B cell (primary cell): ENCODE data around the gene WNK2. TPM values are rescaled to one million over a fixed set of nuclear protein-coding genes. Genes with fewer than 3 reads are reported as not detected.

Experiments
- ATAC-seq: fragments of 200-7000 bp; cut with Tn5 transposase; one replicate; pipeline ENCODE4 v1.10.0; 2021; ENCODE audit warnings: low read depth, mild to moderate bottlenecking, moderate number of reproducible peaks, moderate library complexity
- CTCF ChIA-PET: fragments of 350-600 bp; sonication (Branson Sonifier 250); formaldehyde crosslinking; loops from one replicate; lab custom pipeline; 2021; ENCODE audit warnings: antibody characterized with exemption, inconsistent platforms; lab: Charles Lee
- POLR2A ChIA-PET: fragments of 350-600 bp; sonication (Branson Sonifier 250); formaldehyde crosslinking; loops from one replicate; lab custom pipeline; 2021; ENCODE audit warnings: antibody characterized with exemption; lab: Charles Lee
- DNase-seq: peaks from one replicate; pipeline ENCODE4 v3.0.0; 2013
- H2AFZ ChIP-seq: 2 replicates; pipeline ENCODE4 v1.6.1; 2012; ENCODE audit warnings: mild to moderate bottlenecking, low read depth, low read length; ENCODE audit not compliant: insufficient read depth, poor library complexity, severe bottlenecking
- H3K27ac ChIP-seq, 2 donors: 1 replicate in 1 of 2; 2 replicates in 1 of 2; pipeline ENCODE4 v1.5.1; 2012 to 2013; ENCODE audit warnings: low read length in 2 of 2, mild to moderate bottlenecking in 2 of 2, moderate library complexity in 1 of 2
- H3K27me3 ChIP-seq, 4 experiments: fragments of 200-600 bp in 1 of 4; sonication (generic) in 1 of 4; replicated peaks in 1 of 4; 1 replicate in 2 of 4; 2 replicates in 2 of 4; pipeline versions ENCODE4 v1.6.1 to v1.7.0; 2013 to 2016; ENCODE audit warnings: low read length in 3 of 4, mild to moderate bottlenecking in 2 of 4, mixed read lengths in 1 of 4, moderate library complexity in 1 of 4; ENCODE audit not compliant: insufficient read depth in 4 of 4, control insufficient read depth in 3 of 4; ENCODE audit errors: control extremely low read depth in 1 of 4
- H3K36me3 ChIP-seq, 2 experiments: replicated peaks in 1 of 2; 1 replicate in 1 of 2; 2 replicates in 1 of 2; pipeline versions ENCODE4 v1.6.1 to v1.7.1; 2013; ENCODE audit warnings: low read length in 1 of 2; ENCODE audit not compliant: insufficient read depth in 2 of 2, control insufficient read depth in 1 of 2; ENCODE audit errors: control extremely low read depth in 1 of 2, extremely low read depth in 1 of 2
- H3K4me1 ChIP-seq, 2 donors: fragments of 200-600 bp in 1 of 2; sonication (generic) in 1 of 2; 1 replicate in 1 of 2; 2 replicates in 1 of 2; pipeline versions ENCODE4 v1.5.1 to v1.6.1; 2013 to 2017; ENCODE audit warnings: low read length in 2 of 2; ENCODE audit not compliant: control insufficient read depth in 2 of 2, insufficient read depth in 2 of 2
- H3K4me2 ChIP-seq: replicated peaks from 2 replicates; pipeline ENCODE3; 2012; ENCODE audit warnings: mild to moderate bottlenecking, low read depth, low read length; ENCODE audit not compliant: poor library complexity, severe bottlenecking
- H3K4me3 ChIP-seq, 5 experiments: fragments of 200-600 bp in 1 of 5; sonication (generic) in 1 of 5; 1 replicate in 3 of 5; 2 replicates in 2 of 5; pipeline versions ENCODE4 v1.5.1 to v1.7.0; 2011 to 2016; ENCODE audit warnings: low read length in 4 of 5, mild to moderate bottlenecking in 4 of 5, low read depth in 2 of 5, control low read depth in 1 of 5, moderate library complexity in 1 of 5; ENCODE audit not compliant: insufficient read depth in 1 of 5; ENCODE audit errors: control extremely low read depth in 1 of 5, extremely low read depth in 1 of 5
- H3K79me2 ChIP-seq: fragments of 200-600 bp; sonication (generic); one replicate; pipeline ENCODE4 v1.6.0; 2016; ENCODE audit warnings: low read length; ENCODE audit not compliant: control insufficient read depth, insufficient read depth
- H3K9ac ChIP-seq: fragments of 200-600 bp; sonication (generic); 2 replicates; pipeline ENCODE4 v1.6.1; 2017; ENCODE audit warnings: mild to moderate bottlenecking, low read length, moderate library complexity
- H3K9me3 ChIP-seq, 3 donors: one replicate each; pipeline versions ENCODE4 v1.6.1 to v1.7.1; 2013; ENCODE audit warnings: low read length in 2 of 3; ENCODE audit not compliant: control insufficient read depth in 2 of 3, insufficient read depth in 1 of 3; ENCODE audit errors: control extremely low read depth in 1 of 3
- H4K20me1 ChIP-seq: 2 replicates; pipeline ENCODE4 v1.6.0; 2012; ENCODE audit warnings: mild to moderate bottlenecking, low read length; ENCODE audit not compliant: insufficient read depth, control insufficient read depth, poor library complexity, severe bottlenecking
- H3K27ac Mint-ChIP-seq: one replicate; pipeline ENCODE4 v1.8.0; 2021; ENCODE audit warnings: mixed read lengths
- H3K27me3 Mint-ChIP-seq: one replicate; pipeline ENCODE4 v1.8.0; 2021; ENCODE audit warnings: mixed read lengths
- H3K4me1 Mint-ChIP-seq: one replicate; pipeline ENCODE4 v1.8.0; 2021; ENCODE audit warnings: mixed read lengths
- H3K4me3 Mint-ChIP-seq: one replicate; pipeline ENCODE4 v1.8.0; 2021; ENCODE audit warnings: mixed read lengths
- H3K9me3 Mint-ChIP-seq: one replicate; pipeline ENCODE4 v1.8.0; 2022; ENCODE audit warnings: mixed read lengths; ENCODE audit not compliant: insufficient read depth
- EZH2 ChIP-seq: IDR thresholded peaks from 2 replicates; pipeline ENCODE4 v1.6.1; 2012; ENCODE audit warnings: borderline replicate concordance, low read depth, mild to moderate bottlenecking, moderate library complexity, low read length; ENCODE audit not compliant: insufficient read depth, poor library complexity, severe bottlenecking
- WGBS: methylation state at CpG from one replicate; pipeline ENCODE4 v1.1.5; 2013; ENCODE audit warnings: missing lambda C conversion rate; ENCODE audit not compliant: insufficient coverage; 5-methylcytosine and 5-hydroxymethylcytosine counted together
- intact Hi-C: fragments of 100-400 bp; cut with micrococcal nuclease; formaldehyde crosslinking; loops from one replicate; pipeline ENCODE4 v1.10.0; 2022
- polyA plus RNA-seq: library from polyadenylated mRNA; depleted of rRNA; stranded (reverse); fragments of >200 nt; gene quantifications from 2 replicates; pipeline ENCODE4 v1.2.3, GENCODE V29; 2012
- total RNA-seq, 2 donors: library from RNA; stranded (reverse); fragments of 120-200 nt in 1 of 2; gene quantifications; 1 replicate in 1 of 2; 2 replicates in 1 of 2; pipeline versions ENCODE4 v1.2.3 to v1.2.4, GENCODE V29; 2013 to 2022
- TF ChIP-seq, protein P1 (sequence below): fragments of 200-600 bp; IDR thresholded peaks from one replicate; pipeline ENCODE4 v1.8.0; 2022; ENCODE audit warnings: antibody characterized with exemption, mild to moderate bottlenecking

Gene WNK2
- total and polyA plus RNA-seq, 2 donors (not counting 1 experiment from before 2014, with no cell fraction given): 0.49 TPM; not detected in 1

DNA sequence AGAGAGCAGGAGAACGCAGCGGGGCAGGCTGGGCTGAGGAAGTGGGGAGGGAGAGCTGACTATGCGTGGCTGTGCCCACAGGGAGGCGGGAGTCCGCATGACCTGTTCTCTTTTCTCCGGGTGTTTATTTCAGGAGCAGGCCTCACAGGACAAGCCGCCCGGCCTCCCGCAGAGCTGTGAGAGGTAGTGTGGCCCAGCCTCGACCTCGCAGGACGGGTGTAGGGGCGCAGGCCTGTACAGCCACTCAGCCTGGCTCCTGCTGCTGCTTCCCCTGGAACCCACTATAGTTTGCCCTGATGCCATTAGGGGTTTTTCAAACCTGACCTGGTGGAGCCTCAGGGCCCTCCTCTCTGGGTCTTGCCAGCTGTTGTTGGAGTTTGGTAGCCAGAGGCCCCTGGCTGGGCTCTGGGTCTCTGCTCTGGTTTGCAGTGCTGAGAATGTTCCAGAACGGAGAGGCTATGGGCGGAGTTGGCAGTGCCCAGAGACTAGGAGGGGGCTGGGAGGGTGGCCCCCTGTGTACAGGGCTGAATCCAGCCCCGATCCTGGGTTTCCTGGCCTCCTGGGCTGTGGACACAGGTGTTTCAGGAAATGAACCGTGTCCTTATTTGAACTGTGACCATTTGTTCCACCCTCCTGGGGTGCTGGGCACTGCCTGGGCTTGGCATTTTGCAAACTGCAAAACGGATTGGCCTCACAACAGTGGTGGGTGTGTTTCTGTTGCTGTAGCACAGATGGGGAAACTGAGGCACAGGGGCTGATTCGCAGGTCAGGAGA lies 78.8 kb downstream of the WNK2 start:
- no peak for ATAC-seq
- no peaks in the 10 kb centered on the region for H3K9me3 Mint-ChIP-seq
- Histone ChIP-seq H3K4me1 (peaks cover 1 to 7% of the 10 kb centered on the region in 2 donors), H3K4me2 (no peak overlapping the region), H3K27me3 (peaks cover 0 to 2% (median 0%) of the 10 kb centered on the region in 4 experiments), H3K4me3 (no peak overlapping the region), H3K27ac (no peak overlapping the region), H2AFZ (no peak overlapping the region), H3K9ac (no peak overlapping the region), H3K79me2 (no peaks in the 10 kb centered on the region), H3K36me3 (no peaks in the 10 kb centered on the region), H4K20me1 (no peaks in the 10 kb centered on the region), H3K9me3 (no peaks in the 10 kb centered on the region)
- ChIA-PET POLR2A (interaction anchor here (0.5 kb wide), 1 partner anchor 239 kb away, joined by 5 read pairs; no protein-coding TSS in a partner anchor), CTCF (interaction anchor here (1.1 kb wide), 1 partner anchor 154 kb away, joined by 3 read pairs; no protein-coding TSS in a partner anchor)
- TF ChIP-seq, protein P1, sequence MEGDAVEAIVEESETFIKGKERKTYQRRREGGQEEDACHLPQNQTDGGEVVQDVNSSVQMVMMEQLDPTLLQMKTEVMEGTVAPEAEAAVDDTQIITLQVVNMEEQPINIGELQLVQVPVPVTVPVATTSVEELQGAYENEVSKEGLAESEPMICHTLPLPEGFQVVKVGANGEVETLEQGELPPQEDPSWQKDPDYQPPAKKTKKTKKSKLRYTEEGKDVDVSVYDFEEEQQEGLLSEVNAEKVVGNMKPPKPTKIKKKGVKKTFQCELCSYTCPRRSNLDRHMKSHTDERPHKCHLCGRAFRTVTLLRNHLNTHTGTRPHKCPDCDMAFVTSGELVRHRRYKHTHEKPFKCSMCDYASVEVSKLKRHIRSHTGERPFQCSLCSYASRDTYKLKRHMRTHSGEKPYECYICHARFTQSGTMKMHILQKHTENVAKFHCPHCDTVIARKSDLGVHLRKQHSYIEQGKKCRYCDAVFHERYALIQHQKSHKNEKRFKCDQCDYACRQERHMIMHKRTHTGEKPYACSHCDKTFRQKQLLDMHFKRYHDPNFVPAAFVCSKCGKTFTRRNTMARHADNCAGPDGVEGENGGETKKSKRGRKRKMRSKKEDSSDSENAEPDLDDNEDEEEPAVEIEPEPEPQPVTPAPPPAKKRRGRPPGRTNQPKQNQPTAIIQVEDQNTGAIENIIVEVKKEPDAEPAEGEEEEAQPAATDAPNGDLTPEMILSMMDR: no peak
- no peak for TF ChIP-seq EZH2
- H3K4me1 Mint-ChIP-seq: peaks cover 4% of the 10 kb centered on the region
- no peak for DNase-seq
- no peak overlapping the region for H3K27ac Mint-ChIP-seq
- intact Hi-C loops: no loop called here
- H3K27me3 Mint-ChIP-seq: no peaks in the 10 kb centered on the region
- H3K4me3 Mint-ChIP-seq: no peak overlapping the region
- WGBS: 86% methylated on average over 14 of the region's 19 CpGs
